Stimulated activated effector memory CD8-positive, alpha-beta T cell treated with anti-CD3 and anti-CD28 coated beads, Interleukin-12 subunit alpha, Interleukin-12 subunit beta, amount 100 ng/mL, for 72 hours (primary cell): ENCODE results near the gene CRELD2.
A peak's percentile ranks its signal among the peaks of the same experiment; 100 is the strongest.

Source experiments
- ATAC-seq: fragments of 150-1000 bp; cut with Tn5 transposase; 2 replicates; pipeline ENCODE4 v1.10.0; 2021
- DNase-seq, 2 donors: peaks; one replicate each; pipeline ENCODE4 v3.0.0; 2021 to 2022; ENCODE audit warnings: low spot score in 2 of 2
- H3K27ac Mint-ChIP-seq: one replicate; pipeline ENCODE4 v1.8.0; 2022; ENCODE audit warnings: mild to moderate bottlenecking, mixed read lengths
- H3K36me3 Mint-ChIP-seq: one replicate; pipeline ENCODE4 v1.8.0; 2022; ENCODE audit warnings: mild to moderate bottlenecking, mixed read lengths
- H3K4me1 Mint-ChIP-seq: one replicate; pipeline ENCODE4 v1.8.0; 2022; ENCODE audit warnings: mixed read lengths
- H3K4me3 Mint-ChIP-seq: one replicate; pipeline ENCODE4 v1.8.0; 2022; ENCODE audit warnings: mild to moderate bottlenecking, mixed read lengths
- H3K9me3 Mint-ChIP-seq: one replicate; pipeline ENCODE4 v1.8.0; 2022; ENCODE audit warnings: mixed read lengths

The CRELD2 gene

GRCh38 chr22:49884075-49884474 lies 34.4 kb upstream of the CRELD2 start:
- H3K27ac Mint-ChIP-seq, result no peak overlapping the region
- ATAC-seq (no peak), DNase-seq (no peak)
- peaks cover 49% of the 10 kb centered on the region for H3K4me1 Mint-ChIP-seq
- H3K36me3 Mint-ChIP-seq, result peaks cover 62% of the 10 kb centered on the region
- H3K9me3 Mint-ChIP-seq, result no peaks in the 10 kb centered on the region
- H3K4me3 Mint-ChIP-seq, result no peak overlapping the region

GRCh38 chr22:49884503-49885260 lies 33.8 kb upstream of the CRELD2 start:
- Mint-ChIP-seq H3K4me1 (peaks cover 49% of the 10 kb centered on the region), H3K9me3 (no peaks in the 10 kb centered on the region), H3K4me3 (no peak overlapping the region), H3K36me3 (peaks cover 68% of the 10 kb centered on the region), H3K27ac (no peak overlapping the region)
- no peak for ATAC-seq
- no peak for DNase-seq

- ATAC-seq, result no peak
- Mint-ChIP-seq H3K4me3 (no peak overlapping the region), H3K27ac (no peak overlapping the region), H3K9me3 (no peaks in the 10 kb centered on the region), H3K4me1 (peaks cover 44% of the 10 kb centered on the region), H3K36me3 (peaks cover 74% of the 10 kb centered on the region)
- no peak for DNase-seq
These were observed 33.2 kb upstream of the CRELD2 start for GRCh38 chr22:49885281-49885680.

GRCh38 chr22:49885881-49886280 lies 32.6 kb upstream of the CRELD2 start:
- no peak overlapping the region for H3K4me3 Mint-ChIP-seq

GRCh38 chr22:49886346-49887063 lies 31.9 kb upstream of the CRELD2 start:
- Mint-ChIP-seq H3K4me1 (peaks cover 37% of the 10 kb centered on the region), H3K27ac (no peak overlapping the region), H3K36me3 (peaks cover 86% of the 10 kb centered on the region), H3K9me3 (no peaks in the 10 kb centered on the region), H3K4me3 (no peak overlapping the region)
- DNase-seq (no peak), ATAC-seq (no peak)

More at GRCh38 chr22:49885881-49886280, 32.6 kb upstream of the CRELD2 start:
- H3K27ac Mint-ChIP-seq, result no peak overlapping the region
- ATAC-seq (no peak), DNase-seq (no peak)
- peaks cover 39% of the 10 kb centered on the region for H3K4me1 Mint-ChIP-seq
- H3K36me3 Mint-ChIP-seq, result peaks cover 80% of the 10 kb centered on the region
- H3K9me3 Mint-ChIP-seq, result no peaks in the 10 kb centered on the region

GRCh38 chr22:49887064-49887451 lies 31.4 kb upstream of the CRELD2 start:
- Mint-ChIP-seq H3K36me3 (peaks cover 92% of the 10 kb centered on the region), H3K9me3 (no peaks in the 10 kb centered on the region), H3K4me1 (peaks cover 31% of the 10 kb centered on the region)

GRCh38 chr22:49887702-49888101 lies 30.7 kb upstream of the CRELD2 start:
- Mint-ChIP-seq H3K4me3 (no peak overlapping the region), H3K4me1 (peaks cover 25% of the 10 kb centered on the region), H3K36me3 (peaks cover 95% of the 10 kb centered on the region), H3K27ac (no peak overlapping the region), H3K9me3 (no peaks in the 10 kb centered on the region)
- ATAC-seq, result no peak
- no peak for DNase-seq

More at GRCh38 chr22:49887064-49887451, 31.4 kb upstream of the CRELD2 start:
- DNase-seq (no peak), ATAC-seq (no peak)
- no peak overlapping the region for H3K4me3 Mint-ChIP-seq
- H3K27ac Mint-ChIP-seq, result no peak overlapping the region

- no peak for DNase-seq
- Mint-ChIP-seq H3K27ac (no peak overlapping the region), H3K4me1 (peaks cover 11% of the 10 kb centered on the region), H3K36me3 (peaks cover 81% of the 10 kb centered on the region), H3K9me3 (no peaks in the 10 kb centered on the region), H3K4me3 (no peak overlapping the region)
- no peak for ATAC-seq
These were observed 29.4 kb upstream of the CRELD2 start for GRCh38 chr22:49889071-49889470.

GRCh38 chr22:49892226-49892899 lies 26.1 kb upstream of the CRELD2 start:
- Mint-ChIP-seq H3K9me3 (no peaks in the 10 kb centered on the region), H3K36me3 (peaks cover 66% of the 10 kb centered on the region)
- DNase-seq, result no peak

GRCh38 chr22:49893025-49893424 lies 25.4 kb upstream of the CRELD2 start:
- Mint-ChIP-seq H3K9me3 (no peaks in the 10 kb centered on the region), H3K4me3 (no peak overlapping the region), H3K27ac (no peak overlapping the region), H3K36me3 (peaks cover 64% of the 10 kb centered on the region), H3K4me1 (peaks cover 7% of the 10 kb centered on the region)
- no peak for ATAC-seq
- DNase-seq, result no peak

More at GRCh38 chr22:49892226-49892899, 26.1 kb upstream of the CRELD2 start:
- H3K4me1 Mint-ChIP-seq, result peaks cover 7% of the 10 kb centered on the region
- H3K4me3 Mint-ChIP-seq, result no peak overlapping the region
- ATAC-seq, result no peak
- H3K27ac Mint-ChIP-seq, result no peak overlapping the region

- Mint-ChIP-seq H3K9me3 (no peaks in the 10 kb centered on the region), H3K4me3 (no peak overlapping the region), H3K4me1 (peaks cover 7% of the 10 kb centered on the region), H3K36me3 (peaks cover 60% of the 10 kb centered on the region), H3K27ac (peak overlapping the region; percentile 71)
- DNase-seq (no peak), ATAC-seq (no peak)
These were observed 23.9 kb upstream of the CRELD2 start for GRCh38 chr22:49894322-49895054.

GRCh38 chr22:49896201-49896600 lies 22.2 kb upstream of the CRELD2 start:
- no peak overlapping the region for H3K27ac Mint-ChIP-seq
- peak; percentile 8 for ATAC-seq
- H3K4me3 Mint-ChIP-seq, result no peak overlapping the region
- H3K9me3 Mint-ChIP-seq, result no peaks in the 10 kb centered on the region
- H3K4me1 Mint-ChIP-seq, result peaks cover 14% of the 10 kb centered on the region
- no peak for DNase-seq
- H3K36me3 Mint-ChIP-seq, result peaks cover 59% of the 10 kb centered on the region

GRCh38 chr22:49897015-49897684 lies 21.3 kb upstream of the CRELD2 start:
- Mint-ChIP-seq H3K27ac (peak overlapping the region; percentile 26), H3K4me3 (no peak overlapping the region)

GRCh38 chr22:49899530-49899929 lies 18.9 kb upstream of the CRELD2 start:
- peaks cover 63% of the 10 kb centered on the region for H3K36me3 Mint-ChIP-seq

More at GRCh38 chr22:49897015-49897684, 21.3 kb upstream of the CRELD2 start:
- DNase-seq, result no peak
- Mint-ChIP-seq H3K36me3 (peaks cover 56% of the 10 kb centered on the region), H3K4me1 (peaks cover 18% of the 10 kb centered on the region), H3K9me3 (no peaks in the 10 kb centered on the region)
- no peak for ATAC-seq

More at GRCh38 chr22:49899530-49899929, 18.9 kb upstream of the CRELD2 start:
- DNase-seq, result no peak
- Mint-ChIP-seq H3K4me3 (no peak overlapping the region), H3K9me3 (no peaks in the 10 kb centered on the region), H3K4me1 (peaks cover 14% of the 10 kb centered on the region), H3K27ac (no peak overlapping the region)
- ATAC-seq, result no peak
